Testis (tissue), 2 donors: ENCODE measurements around the gene DMD.

ENCODE experiments used
- POLR2A ChIP-seq: fragments of 450-650 bp; IDR thresholded peaks from one replicate; pipeline ENCODE4 v1.6.1; 2017; ENCODE audit warnings: antibody characterized with exemption, mild to moderate bottlenecking, moderate library complexity
- TF ChIP-seq, protein P1 (sequence below), 3 experiments: fragments of 450-650 bp in 2 of 3; fragments of 200-600 bp in 1 of 3; sonication (generic) in 1 of 3; IDR thresholded peaks; one replicate each; pipeline ENCODE4 v1.5.1; 2016 to 2019; ENCODE audit warnings: antibody characterized with exemption in 3 of 3, mild to moderate bottlenecking in 2 of 3, moderate library complexity in 1 of 3

DNA sequence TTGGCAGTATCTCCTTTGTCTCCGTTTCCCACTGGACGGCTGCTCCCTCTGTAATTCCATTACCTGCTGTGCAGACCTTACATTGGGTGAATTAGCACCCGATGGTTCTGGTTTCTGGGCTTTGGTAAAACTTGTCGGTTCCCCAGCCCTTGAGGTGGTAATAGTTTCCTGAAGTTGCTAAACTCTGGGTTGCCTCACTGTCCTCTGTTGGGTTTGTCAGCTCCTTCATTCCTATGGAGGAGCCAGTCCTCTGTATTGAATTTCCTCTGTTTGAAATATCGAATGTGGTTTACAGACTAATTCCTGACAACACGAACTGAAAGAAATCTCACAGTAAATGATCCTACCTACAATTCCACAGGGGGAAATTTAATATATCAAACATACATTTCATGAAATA is 1548.2 kb downstream of the DMD start:
- no peak for TF ChIP-seq POLR2A
- TF ChIP-seq, protein P1, sequence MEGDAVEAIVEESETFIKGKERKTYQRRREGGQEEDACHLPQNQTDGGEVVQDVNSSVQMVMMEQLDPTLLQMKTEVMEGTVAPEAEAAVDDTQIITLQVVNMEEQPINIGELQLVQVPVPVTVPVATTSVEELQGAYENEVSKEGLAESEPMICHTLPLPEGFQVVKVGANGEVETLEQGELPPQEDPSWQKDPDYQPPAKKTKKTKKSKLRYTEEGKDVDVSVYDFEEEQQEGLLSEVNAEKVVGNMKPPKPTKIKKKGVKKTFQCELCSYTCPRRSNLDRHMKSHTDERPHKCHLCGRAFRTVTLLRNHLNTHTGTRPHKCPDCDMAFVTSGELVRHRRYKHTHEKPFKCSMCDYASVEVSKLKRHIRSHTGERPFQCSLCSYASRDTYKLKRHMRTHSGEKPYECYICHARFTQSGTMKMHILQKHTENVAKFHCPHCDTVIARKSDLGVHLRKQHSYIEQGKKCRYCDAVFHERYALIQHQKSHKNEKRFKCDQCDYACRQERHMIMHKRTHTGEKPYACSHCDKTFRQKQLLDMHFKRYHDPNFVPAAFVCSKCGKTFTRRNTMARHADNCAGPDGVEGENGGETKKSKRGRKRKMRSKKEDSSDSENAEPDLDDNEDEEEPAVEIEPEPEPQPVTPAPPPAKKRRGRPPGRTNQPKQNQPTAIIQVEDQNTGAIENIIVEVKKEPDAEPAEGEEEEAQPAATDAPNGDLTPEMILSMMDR (IDR thresholded peaks at IDR 0.05) = no peak
